Measurements from ENCODE around the gene ADA.

- TF ChIP-seq RCOR1 (IDR thresholded peaks at IDR 0.05; ENCODE audit: borderline replicate concordance in 1 of 2, low read depth in 2 of 2, low read length in 2 of 2) (no peak), BHLHE40 (IDR thresholded peaks at IDR 0.05; ENCODE audit: low read length) (no peak), ZKSCAN1 (IDR thresholded peaks at IDR 0.05; ENCODE audit: low read depth, low read length) (no peak), NFYB (IDR thresholded peaks at IDR 0.05; ENCODE audit: extremely low read depth, insufficient read length) (no peak)
- TF ChIP-seq, protein P1, sequence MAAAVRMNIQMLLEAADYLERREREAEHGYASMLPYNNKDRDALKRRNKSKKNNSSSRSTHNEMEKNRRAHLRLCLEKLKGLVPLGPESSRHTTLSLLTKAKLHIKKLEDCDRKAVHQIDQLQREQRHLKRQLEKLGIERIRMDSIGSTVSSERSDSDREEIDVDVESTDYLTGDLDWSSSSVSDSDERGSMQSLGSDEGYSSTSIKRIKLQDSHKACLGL (CRISPR knock-in tag; IDR thresholded peaks at IDR 0.05; ENCODE audit: borderline replicate concordance, poor library complexity, severe bottlenecking) = no peak
Measured at GRCh38 chr20:44644230-44644617, 7.3 kb downstream of the ADA start.
